Choroid plexus epithelial cell (primary cell): ENCODE results near the gene PSMD1.

ENCODE experiments used
- DNase-seq: peaks from one replicate; pipeline ENCODE4 v3.0.0-alpha.2; 2010; ENCODE audit warnings: low read depth
- H3K4me3 ChIP-seq: 2 replicates; pipeline ENCODE4 v1.5.1; 2011; ENCODE audit warnings: low read depth, mild to moderate bottlenecking, control low read depth, low read length, moderate library complexity
- TF ChIP-seq, protein P1 (sequence below): conservative IDR thresholded peaks from 2 replicates; pipeline ENCODE4 v1.5.1; 2011; ENCODE audit warnings: low read depth, mild to moderate bottlenecking, control low read depth, inconsistent platforms, low read length, moderate library complexity

The PSMD1 gene

DNA sequence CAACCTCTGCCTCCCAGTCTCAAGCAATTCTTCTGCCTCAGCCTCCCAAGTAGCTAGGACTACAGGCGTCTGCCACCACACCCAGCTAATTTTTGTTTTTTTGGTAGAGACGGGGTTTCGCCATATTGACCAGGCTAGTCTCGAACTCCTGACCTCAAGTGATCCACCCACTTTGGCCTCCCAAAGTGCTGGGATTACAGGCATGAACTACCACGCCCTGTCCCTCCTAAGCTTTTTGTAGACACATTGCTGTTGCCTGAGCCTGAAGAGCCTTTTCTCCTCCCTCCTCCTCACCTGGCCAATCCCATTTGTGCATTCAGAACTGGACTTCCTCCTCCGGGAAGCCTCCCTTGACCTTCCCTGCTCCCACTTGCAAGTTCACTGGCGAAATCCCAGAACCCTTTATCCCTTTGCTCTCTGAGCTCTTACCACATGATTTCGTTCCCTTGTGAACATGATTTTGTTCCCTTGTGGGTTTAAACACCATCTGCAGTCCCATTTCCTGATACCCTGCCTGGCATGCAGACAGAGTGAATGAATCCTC, 16.8 kb upstream of the PSMD1 start:
- DNase-seq: no peak
- TF ChIP-seq, protein P1, sequence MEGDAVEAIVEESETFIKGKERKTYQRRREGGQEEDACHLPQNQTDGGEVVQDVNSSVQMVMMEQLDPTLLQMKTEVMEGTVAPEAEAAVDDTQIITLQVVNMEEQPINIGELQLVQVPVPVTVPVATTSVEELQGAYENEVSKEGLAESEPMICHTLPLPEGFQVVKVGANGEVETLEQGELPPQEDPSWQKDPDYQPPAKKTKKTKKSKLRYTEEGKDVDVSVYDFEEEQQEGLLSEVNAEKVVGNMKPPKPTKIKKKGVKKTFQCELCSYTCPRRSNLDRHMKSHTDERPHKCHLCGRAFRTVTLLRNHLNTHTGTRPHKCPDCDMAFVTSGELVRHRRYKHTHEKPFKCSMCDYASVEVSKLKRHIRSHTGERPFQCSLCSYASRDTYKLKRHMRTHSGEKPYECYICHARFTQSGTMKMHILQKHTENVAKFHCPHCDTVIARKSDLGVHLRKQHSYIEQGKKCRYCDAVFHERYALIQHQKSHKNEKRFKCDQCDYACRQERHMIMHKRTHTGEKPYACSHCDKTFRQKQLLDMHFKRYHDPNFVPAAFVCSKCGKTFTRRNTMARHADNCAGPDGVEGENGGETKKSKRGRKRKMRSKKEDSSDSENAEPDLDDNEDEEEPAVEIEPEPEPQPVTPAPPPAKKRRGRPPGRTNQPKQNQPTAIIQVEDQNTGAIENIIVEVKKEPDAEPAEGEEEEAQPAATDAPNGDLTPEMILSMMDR: no peak
- no peak overlapping the region for H3K4me3 ChIP-seq

DNA sequence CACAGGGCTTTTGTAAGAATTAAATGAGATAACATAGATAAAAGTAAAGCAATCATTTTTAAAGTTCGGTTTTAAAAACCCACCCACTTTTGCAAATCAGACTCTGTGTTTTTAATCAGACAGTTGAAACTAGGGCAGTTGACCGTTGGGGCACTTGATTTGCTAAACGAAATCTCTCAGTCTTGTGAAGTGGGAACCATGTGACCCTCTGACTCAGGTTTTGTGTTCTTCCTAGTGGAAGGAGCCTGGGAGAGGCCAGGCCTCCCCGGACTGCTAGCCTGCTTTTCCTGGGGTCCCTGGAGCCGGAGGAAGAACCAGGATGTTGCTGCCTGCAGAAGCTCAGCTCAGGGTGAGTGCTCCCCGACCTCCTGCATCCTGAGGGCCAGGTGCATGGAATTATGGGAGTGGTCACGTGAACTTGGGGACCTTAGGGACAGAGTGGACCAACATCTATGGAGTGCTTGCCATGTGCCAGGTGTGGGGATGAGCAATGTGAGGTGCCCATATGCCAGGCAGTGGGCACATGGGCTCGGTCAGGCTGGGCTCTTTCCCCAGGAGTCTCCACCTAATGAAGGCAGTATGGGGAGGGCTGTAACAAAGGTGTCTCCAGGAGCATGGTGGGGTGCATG, 15.5 kb upstream of the PSMD1 start:
- no peak overlapping the region for H3K4me3 ChIP-seq
- TF ChIP-seq, protein P1: no peak

DNA sequence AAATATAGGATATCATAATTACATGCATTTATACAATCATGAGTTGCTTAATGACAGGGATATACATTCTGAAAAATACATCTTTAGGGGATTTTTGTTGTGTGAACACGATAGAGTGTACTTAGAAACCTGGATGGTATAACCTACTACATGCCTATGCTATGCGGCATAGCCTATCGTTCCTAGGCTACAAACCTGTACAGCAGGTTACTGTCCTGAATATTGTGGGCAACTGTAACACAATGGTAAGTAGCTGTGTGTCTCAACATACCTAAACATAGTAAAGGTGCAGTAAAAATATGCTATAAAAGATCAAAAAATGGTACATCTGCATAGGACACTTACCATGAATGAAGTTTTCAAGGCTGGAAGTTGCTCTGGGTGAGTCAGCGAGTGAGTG, 12.9 kb upstream of the PSMD1 start:
- TF ChIP-seq, protein P1: no peak
- no peak overlapping the region for H3K4me3 ChIP-seq
- no peak for DNase-seq

More for the DNA sequence above, 15.5 kb upstream of the PSMD1 start:
- peak; percentile 34 for DNase-seq

DNA sequence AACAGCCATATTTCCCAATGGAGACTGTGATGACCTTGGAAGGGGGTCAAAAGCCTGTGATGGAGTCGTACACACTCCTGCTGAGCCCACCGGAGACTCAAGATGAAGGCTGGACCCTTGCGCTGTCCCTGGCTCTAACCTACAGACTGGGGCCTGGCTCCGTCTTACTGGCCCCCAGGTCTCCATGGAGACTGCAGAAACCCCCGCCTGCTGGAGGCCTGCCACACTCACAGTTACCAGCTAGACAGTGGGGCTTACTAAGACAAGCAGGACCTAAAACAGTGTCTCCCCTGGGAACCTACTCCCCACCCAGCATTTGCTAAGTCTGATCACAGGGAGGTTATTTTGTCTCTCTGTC, 9.8 kb upstream of the PSMD1 start:
- DNase-seq: no peak
- no peak overlapping the region for H3K4me3 ChIP-seq
- TF ChIP-seq, protein P1: no peak

DNA sequence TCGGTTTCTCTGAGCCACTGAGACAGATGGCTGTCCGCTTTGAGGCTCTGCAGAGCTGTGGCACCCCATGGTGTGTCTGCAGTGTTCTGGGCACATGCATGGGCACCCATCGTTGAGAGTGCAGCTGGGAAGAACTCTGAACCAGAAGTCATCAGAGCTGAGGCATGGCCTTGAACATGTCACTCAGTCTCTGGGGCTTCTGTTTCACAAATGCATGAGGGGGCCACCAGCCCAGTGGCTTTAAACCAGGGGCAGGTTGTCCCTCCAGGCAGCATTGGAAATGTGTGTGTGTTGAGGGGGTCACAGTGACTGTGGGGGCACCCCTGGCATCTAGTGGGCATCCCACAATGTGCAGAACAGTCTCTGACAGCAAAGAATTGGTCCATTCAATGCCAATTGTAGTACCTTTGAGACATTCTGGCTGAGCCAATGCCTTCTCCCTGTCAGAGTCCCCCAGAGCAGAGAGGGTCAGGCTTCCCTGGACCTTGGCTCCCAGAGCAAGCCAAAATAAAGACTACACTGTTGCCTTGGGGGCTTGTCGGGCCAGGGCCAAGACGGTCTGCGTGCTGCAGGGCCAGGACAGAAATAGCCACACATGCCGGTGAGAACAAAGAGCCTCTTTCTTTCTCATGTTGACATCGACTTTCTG, 9.3 kb upstream of the PSMD1 start:
- H3K4me3 ChIP-seq: no peak overlapping the region
- DNase-seq: no peak
- TF ChIP-seq, protein P1: no peak

DNA sequence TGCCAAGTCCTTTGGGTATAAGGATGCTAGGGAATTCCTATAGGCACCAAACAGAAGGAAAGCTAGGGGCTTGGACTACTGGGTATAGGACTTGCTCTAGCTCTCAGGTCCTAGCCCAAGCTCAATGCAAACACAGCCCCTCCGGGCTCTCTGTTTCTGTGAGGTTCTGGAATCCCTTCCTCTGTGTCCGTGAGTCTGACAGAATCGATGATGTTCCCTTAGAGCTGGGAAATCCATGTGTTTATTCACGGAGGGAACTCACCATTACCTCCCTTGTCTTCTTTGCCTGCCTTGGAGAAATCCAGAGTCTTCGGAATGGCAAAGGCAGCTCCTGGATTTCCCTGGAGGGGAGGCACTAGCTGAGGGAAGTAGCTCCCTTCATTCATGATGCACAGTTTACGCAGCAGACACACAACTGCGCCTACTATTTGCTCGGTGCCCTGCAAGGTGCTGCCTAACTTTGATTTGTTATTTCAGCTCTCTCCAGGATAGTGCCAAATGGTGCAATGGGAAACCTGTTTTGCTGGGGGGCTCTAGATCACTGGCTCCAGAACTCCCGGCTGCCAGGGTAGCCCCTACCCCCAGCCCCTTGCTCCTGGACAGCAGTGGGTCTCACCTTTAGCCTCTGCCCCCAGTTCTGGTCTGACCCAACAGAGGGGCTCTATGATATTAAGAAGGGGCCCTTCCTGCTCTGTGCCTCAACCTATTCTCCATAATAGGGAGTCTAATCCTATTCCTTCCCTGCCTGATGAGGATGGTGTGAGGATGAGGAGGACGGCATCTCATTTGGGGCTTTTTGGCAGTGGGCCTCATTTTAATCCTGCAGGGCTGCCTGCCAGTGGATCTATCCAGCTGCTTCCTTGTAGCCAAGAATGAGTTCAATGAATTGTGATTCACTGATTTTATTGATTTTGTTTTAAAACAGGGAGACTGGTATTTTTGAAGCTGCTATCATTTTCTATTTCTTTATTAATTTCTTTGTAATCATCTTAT, 8.4 kb upstream of the PSMD1 start:
- TF ChIP-seq, protein P1: no peak
- no peak for DNase-seq
- H3K4me3 ChIP-seq: no peak overlapping the region
